B cell (primary cell): ENCODE results near the gene ARHGEF38. TPM values are rescaled to one million over a fixed set of nuclear protein-coding genes. Genes with fewer than 3 reads are reported as not detected.

Experiments
- ATAC-seq: fragments of 200-7000 bp; cut with Tn5 transposase; one replicate; pipeline ENCODE4 v1.10.0; 2021; ENCODE audit warnings: low read depth, mild to moderate bottlenecking, moderate number of reproducible peaks, moderate library complexity
- CTCF ChIA-PET: fragments of 350-600 bp; sonication (Branson Sonifier 250); formaldehyde crosslinking; loops from one replicate; lab custom pipeline; 2021; ENCODE audit warnings: antibody characterized with exemption, inconsistent platforms; lab: Charles Lee
- POLR2A ChIA-PET: fragments of 350-600 bp; sonication (Branson Sonifier 250); formaldehyde crosslinking; loops from one replicate; lab custom pipeline; 2021; ENCODE audit warnings: antibody characterized with exemption; lab: Charles Lee
- DNase-seq: peaks from one replicate; pipeline ENCODE4 v3.0.0; 2013
- H2AFZ ChIP-seq: 2 replicates; pipeline ENCODE4 v1.6.1; 2012; ENCODE audit warnings: mild to moderate bottlenecking, low read depth, low read length; ENCODE audit not compliant: insufficient read depth, poor library complexity, severe bottlenecking
- H3K27ac ChIP-seq, 2 donors: 1 replicate in 1 of 2; 2 replicates in 1 of 2; pipeline ENCODE4 v1.5.1; 2012 to 2013; ENCODE audit warnings: low read length in 2 of 2, mild to moderate bottlenecking in 2 of 2, moderate library complexity in 1 of 2
- H3K27me3 ChIP-seq, 4 experiments: fragments of 200-600 bp in 1 of 4; sonication (generic) in 1 of 4; replicated peaks in 1 of 4; 1 replicate in 2 of 4; 2 replicates in 2 of 4; pipeline versions ENCODE4 v1.6.1 to v1.7.0; 2013 to 2016; ENCODE audit warnings: low read length in 3 of 4, mild to moderate bottlenecking in 2 of 4, mixed read lengths in 1 of 4, moderate library complexity in 1 of 4; ENCODE audit not compliant: insufficient read depth in 4 of 4, control insufficient read depth in 3 of 4; ENCODE audit errors: control extremely low read depth in 1 of 4
- H3K36me3 ChIP-seq, 2 experiments: replicated peaks in 1 of 2; 1 replicate in 1 of 2; 2 replicates in 1 of 2; pipeline versions ENCODE4 v1.6.1 to v1.7.1; 2013; ENCODE audit warnings: low read length in 1 of 2; ENCODE audit not compliant: insufficient read depth in 2 of 2, control insufficient read depth in 1 of 2; ENCODE audit errors: control extremely low read depth in 1 of 2, extremely low read depth in 1 of 2
- H3K4me1 ChIP-seq, 2 donors: fragments of 200-600 bp in 1 of 2; sonication (generic) in 1 of 2; 1 replicate in 1 of 2; 2 replicates in 1 of 2; pipeline versions ENCODE4 v1.5.1 to v1.6.1; 2013 to 2017; ENCODE audit warnings: low read length in 2 of 2; ENCODE audit not compliant: control insufficient read depth in 2 of 2, insufficient read depth in 2 of 2
- H3K4me2 ChIP-seq: replicated peaks from 2 replicates; pipeline ENCODE3; 2012; ENCODE audit warnings: mild to moderate bottlenecking, low read depth, low read length; ENCODE audit not compliant: poor library complexity, severe bottlenecking
- H3K4me3 ChIP-seq, 5 experiments: fragments of 200-600 bp in 1 of 5; sonication (generic) in 1 of 5; 1 replicate in 3 of 5; 2 replicates in 2 of 5; pipeline versions ENCODE4 v1.5.1 to v1.7.0; 2011 to 2016; ENCODE audit warnings: low read length in 4 of 5, mild to moderate bottlenecking in 4 of 5, low read depth in 2 of 5, control low read depth in 1 of 5, moderate library complexity in 1 of 5; ENCODE audit not compliant: insufficient read depth in 1 of 5; ENCODE audit errors: control extremely low read depth in 1 of 5, extremely low read depth in 1 of 5
- H3K79me2 ChIP-seq: fragments of 200-600 bp; sonication (generic); one replicate; pipeline ENCODE4 v1.6.0; 2016; ENCODE audit warnings: low read length; ENCODE audit not compliant: control insufficient read depth, insufficient read depth
- H3K9ac ChIP-seq: fragments of 200-600 bp; sonication (generic); 2 replicates; pipeline ENCODE4 v1.6.1; 2017; ENCODE audit warnings: mild to moderate bottlenecking, low read length, moderate library complexity
- H3K9me3 ChIP-seq, 3 donors: one replicate each; pipeline versions ENCODE4 v1.6.1 to v1.7.1; 2013; ENCODE audit warnings: low read length in 2 of 3; ENCODE audit not compliant: control insufficient read depth in 2 of 3, insufficient read depth in 1 of 3; ENCODE audit errors: control extremely low read depth in 1 of 3
- H4K20me1 ChIP-seq: 2 replicates; pipeline ENCODE4 v1.6.0; 2012; ENCODE audit warnings: mild to moderate bottlenecking, low read length; ENCODE audit not compliant: insufficient read depth, control insufficient read depth, poor library complexity, severe bottlenecking
- H3K27ac Mint-ChIP-seq: one replicate; pipeline ENCODE4 v1.8.0; 2021; ENCODE audit warnings: mixed read lengths
- H3K27me3 Mint-ChIP-seq: one replicate; pipeline ENCODE4 v1.8.0; 2021; ENCODE audit warnings: mixed read lengths
- H3K4me1 Mint-ChIP-seq: one replicate; pipeline ENCODE4 v1.8.0; 2021; ENCODE audit warnings: mixed read lengths
- H3K4me3 Mint-ChIP-seq: one replicate; pipeline ENCODE4 v1.8.0; 2021; ENCODE audit warnings: mixed read lengths
- H3K9me3 Mint-ChIP-seq: one replicate; pipeline ENCODE4 v1.8.0; 2022; ENCODE audit warnings: mixed read lengths; ENCODE audit not compliant: insufficient read depth
- CTCF ChIP-seq: fragments of 200-600 bp; IDR thresholded peaks from one replicate; pipeline ENCODE4 v1.8.0; 2022; ENCODE audit warnings: antibody characterized with exemption, mild to moderate bottlenecking
- EZH2 ChIP-seq: IDR thresholded peaks from 2 replicates; pipeline ENCODE4 v1.6.1; 2012; ENCODE audit warnings: borderline replicate concordance, low read depth, mild to moderate bottlenecking, moderate library complexity, low read length; ENCODE audit not compliant: insufficient read depth, poor library complexity, severe bottlenecking
- WGBS: methylation state at CpG from one replicate; pipeline ENCODE4 v1.1.5; 2013; ENCODE audit warnings: missing lambda C conversion rate; ENCODE audit not compliant: insufficient coverage; 5-methylcytosine and 5-hydroxymethylcytosine counted together
- intact Hi-C: fragments of 100-400 bp; cut with micrococcal nuclease; formaldehyde crosslinking; loops from one replicate; pipeline ENCODE4 v1.10.0; 2022
- polyA plus RNA-seq: library from polyadenylated mRNA; depleted of rRNA; stranded (reverse); fragments of >200 nt; gene quantifications from 2 replicates; pipeline ENCODE4 v1.2.3, GENCODE V29; 2012
- total RNA-seq, 2 donors: library from RNA; stranded (reverse); fragments of 120-200 nt in 1 of 2; gene quantifications; 1 replicate in 1 of 2; 2 replicates in 1 of 2; pipeline versions ENCODE4 v1.2.3 to v1.2.4, GENCODE V29; 2013 to 2022

The ARHGEF38 gene
- total and polyA plus RNA-seq, 2 donors (not counting 1 experiment from before 2014, with no cell fraction given) = not detected

DNA sequence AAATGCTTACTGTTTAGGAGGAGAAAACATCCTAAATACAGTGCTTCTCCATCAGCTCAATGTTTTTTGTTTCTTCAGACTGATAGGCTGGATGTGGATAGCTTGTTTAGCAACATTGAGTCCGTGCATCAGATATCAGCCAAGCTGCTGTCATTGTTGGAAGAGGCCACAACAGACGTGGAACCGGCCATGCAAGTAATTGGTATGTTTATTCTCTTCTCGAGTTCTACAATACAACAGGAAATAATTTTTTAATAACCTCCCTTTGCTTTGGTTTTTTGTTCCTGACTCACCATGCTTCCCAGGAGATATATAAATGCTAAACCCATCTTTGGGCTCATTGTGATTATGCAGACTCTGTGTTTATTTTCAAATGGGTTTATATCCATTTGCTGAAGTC lies 60.9 kb downstream of the ARHGEF38 start:
- ATAC-seq (no peak), DNase-seq (no peak)
- ChIA-PET CTCF (no interaction called here), POLR2A (no interaction called here)
- intact Hi-C loops = no loop called here
- no peak for TF ChIP-seq EZH2
- Histone ChIP-seq H3K9ac (no peak overlapping the region), H3K27ac (no peak overlapping the region), H3K27me3 (no peaks in the 10 kb centered on the region), H3K79me2 (no peaks in the 10 kb centered on the region), H3K36me3 (no peaks in the 10 kb centered on the region), H3K9me3 (no peaks in the 10 kb centered on the region), H4K20me1 (no peaks in the 10 kb centered on the region), H3K4me3 (no peak overlapping the region), H2AFZ (no peak overlapping the region), H3K4me2 (no peak overlapping the region), H3K4me1 (no peaks in the 10 kb centered on the region)
- H3K4me1 Mint-ChIP-seq = no peaks in the 10 kb centered on the region
- no peak overlapping the region for H3K4me3 Mint-ChIP-seq
- WGBS = 100% methylated on average over 1 of the region's 4 CpGs
- H3K9me3 Mint-ChIP-seq = no peaks in the 10 kb centered on the region
- H3K27ac Mint-ChIP-seq = no peak overlapping the region
- H3K27me3 Mint-ChIP-seq = peaks cover 9% of the 10 kb centered on the region

DNA sequence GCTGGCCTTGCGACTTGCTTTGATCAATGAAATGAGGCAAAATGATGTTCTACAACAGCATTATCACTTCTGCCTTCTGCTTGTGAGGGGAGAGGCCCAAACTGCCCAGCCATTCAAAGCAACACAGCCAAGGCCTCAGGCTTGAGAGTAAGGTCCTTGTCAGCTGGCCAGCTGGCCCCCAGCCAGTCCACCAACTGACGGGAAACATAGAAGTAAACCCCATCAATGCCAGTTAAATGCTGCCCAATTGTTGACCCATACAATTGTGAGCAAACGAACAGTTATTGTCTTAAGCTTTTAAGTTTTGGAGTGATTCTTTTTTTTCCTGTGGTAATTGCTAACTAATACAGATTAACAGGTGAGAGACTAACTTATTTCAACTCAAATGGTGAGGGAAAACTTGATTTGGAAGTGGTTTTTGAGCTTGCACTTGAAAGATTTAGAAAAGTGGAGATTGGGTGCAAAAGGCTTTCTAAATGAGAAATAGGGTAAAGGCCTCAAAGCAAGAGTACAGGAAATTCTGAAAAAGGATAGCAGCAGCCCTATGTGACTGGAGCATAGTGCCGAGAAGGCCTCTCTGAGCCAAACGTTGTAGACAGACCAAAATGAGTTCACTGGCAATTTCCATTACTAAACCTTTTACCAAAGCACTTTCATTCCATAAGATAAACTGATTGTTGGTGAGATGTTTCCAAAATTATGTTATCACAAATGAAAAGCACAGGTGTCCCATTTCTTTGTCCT lies 66.9 kb downstream of the ARHGEF38 start:
- ChIA-PET CTCF (no interaction called here), POLR2A (no interaction called here)
- Mint-ChIP-seq H3K27ac (no peak overlapping the region), H3K9me3 (no peaks in the 10 kb centered on the region), H3K4me1 (no peaks in the 10 kb centered on the region), H3K27me3 (no peaks in the 10 kb centered on the region), H3K4me3 (no peak overlapping the region)
- H3K4me2 ChIP-seq = no peak overlapping the region
- no peak overlapping the region for H3K9ac ChIP-seq
- TF ChIP-seq CTCF = no peak
- no peak for TF ChIP-seq EZH2
- H3K9me3 ChIP-seq = no peaks in the 10 kb centered on the region
- H3K79me2 ChIP-seq = no peaks in the 10 kb centered on the region
- H2AFZ ChIP-seq = no peak overlapping the region
- no peaks in the 10 kb centered on the region for H3K36me3 ChIP-seq
- DNase-seq = no peak
- WGBS = 80% methylated on average over 1 of the region's 5 CpGs
- H3K27me3 ChIP-seq = no peaks in the 10 kb centered on the region
- no peaks in the 10 kb centered on the region for H4K20me1 ChIP-seq
- intact Hi-C loops = no loop called here
- no peak overlapping the region for H3K27ac ChIP-seq
- H3K4me3 ChIP-seq = no peak overlapping the region
- no peaks in the 10 kb centered on the region for H3K4me1 ChIP-seq
- ATAC-seq = no peak
